Stimulated activated naive CD8-positive, alpha-beta T cell treated with anti-CD3 and anti-CD28 coated beads, Interleukin-15, Interleukin-2, amounts not matched to agents 100 U/mL and 50 U/mL, for 24 hours (primary cell): ENCODE data around the gene PHOX2B.

Experiments used
- ATAC-seq: fragments of 150-1000 bp; cut with Tn5 transposase; one replicate; pipeline ENCODE4 v1.10.0; 2021
- DNase-seq: peaks from one replicate; pipeline ENCODE4 v3.0.0; 2021

The PHOX2B gene

DNA sequence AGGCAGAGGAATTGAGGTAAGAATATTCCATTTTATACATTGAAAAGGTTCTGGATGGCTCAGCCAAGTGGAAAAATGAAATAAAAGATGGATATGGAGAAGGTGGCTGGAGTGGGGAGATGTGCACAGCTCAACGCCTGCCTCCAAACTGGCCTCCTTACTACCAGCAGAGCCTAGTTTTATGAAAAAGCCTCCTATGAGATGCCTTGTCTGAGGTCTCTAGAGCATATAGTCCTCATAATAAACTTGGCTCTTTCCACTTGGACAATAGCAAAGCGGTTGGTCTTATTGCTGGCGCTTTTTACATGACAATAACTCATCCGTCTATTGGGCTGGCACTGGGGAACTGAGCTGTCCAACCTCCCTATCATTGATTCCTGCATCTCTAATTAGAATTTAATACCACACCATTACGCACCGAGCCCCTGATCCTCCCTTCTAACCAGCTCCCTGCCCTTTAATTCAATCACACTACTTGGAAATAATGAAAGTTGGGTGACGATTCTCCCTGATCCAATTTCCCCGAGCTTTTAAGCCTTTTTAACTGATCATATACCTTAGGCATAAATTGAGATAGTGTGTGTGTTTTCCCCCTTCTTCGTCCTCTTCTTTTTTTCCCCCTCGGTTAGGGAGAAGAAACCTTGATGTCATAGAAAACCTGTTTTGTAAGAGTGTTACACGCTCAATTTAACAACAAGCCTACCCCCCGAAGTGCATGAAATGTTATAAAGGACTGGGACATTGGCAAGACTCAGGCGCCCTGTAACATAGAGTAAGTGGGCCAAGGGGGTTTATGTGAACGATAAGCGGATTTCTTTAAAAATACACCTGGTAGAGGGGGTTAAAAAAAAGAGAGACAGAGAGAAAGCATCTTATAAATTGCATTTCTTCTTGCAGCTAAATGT is at the start of gene PHOX2B:
Gene PHOX2B (minus strand): TSS at position 155 of the 905 bp plus-strand sequence. CDS start 115 bp downstream, at position 40.
- no peak for ATAC-seq
- DNase-seq, result no peak

DNA sequence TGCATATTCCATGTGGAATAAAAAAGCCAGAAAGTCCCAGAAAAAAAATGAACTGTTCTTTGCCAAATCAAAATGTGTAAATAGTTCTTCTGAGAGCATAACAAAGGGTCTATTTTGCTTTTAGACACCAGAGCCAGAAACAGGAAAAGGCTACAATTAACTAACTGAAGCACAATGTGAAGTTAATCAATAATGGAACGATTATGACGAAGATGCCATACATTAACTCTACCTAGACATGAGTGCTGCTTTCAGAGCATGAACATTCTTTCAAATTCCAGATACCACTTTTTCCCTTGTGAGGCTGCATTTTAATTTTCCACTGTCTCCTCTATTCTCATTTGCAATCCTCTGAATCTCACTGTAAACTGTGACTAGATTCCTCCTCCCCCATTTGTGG is 48.7 kb upstream of the PHOX2B start:
- no peak for ATAC-seq
- DNase-seq, result no peak

DNA sequence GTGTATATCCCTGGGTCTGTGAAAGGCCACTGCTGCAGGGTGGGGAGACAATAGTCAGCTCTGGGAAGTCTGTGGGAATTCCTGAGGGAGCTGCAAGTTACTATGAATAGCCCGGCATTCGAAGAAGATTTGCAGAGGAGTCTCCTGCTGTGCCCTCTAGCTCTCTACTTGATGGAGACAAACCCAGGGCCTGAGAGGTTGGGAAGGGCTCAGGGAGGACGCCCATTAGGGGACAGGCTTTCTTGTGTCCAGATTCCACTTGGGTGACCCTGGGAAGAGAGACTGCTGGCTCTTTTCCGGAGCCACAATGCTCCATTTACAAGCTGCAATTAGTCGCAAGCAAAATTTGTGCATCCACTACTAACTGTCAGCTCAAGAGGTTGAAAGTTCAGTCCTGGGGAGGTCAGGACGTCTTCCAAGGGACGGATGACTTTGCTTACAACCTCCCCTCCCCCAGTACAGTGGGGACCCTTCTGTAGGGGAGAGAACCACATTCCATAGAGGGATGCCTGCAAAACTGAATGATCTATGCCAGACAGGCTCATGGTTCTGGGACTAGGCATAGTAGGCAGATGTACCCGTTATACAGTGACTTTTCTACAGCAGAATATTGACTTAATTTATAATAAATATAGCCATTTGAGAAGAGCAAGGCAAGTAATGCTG is 48.2 kb upstream of the PHOX2B start:
- ATAC-seq (no peak), DNase-seq (no peak)

DNA sequence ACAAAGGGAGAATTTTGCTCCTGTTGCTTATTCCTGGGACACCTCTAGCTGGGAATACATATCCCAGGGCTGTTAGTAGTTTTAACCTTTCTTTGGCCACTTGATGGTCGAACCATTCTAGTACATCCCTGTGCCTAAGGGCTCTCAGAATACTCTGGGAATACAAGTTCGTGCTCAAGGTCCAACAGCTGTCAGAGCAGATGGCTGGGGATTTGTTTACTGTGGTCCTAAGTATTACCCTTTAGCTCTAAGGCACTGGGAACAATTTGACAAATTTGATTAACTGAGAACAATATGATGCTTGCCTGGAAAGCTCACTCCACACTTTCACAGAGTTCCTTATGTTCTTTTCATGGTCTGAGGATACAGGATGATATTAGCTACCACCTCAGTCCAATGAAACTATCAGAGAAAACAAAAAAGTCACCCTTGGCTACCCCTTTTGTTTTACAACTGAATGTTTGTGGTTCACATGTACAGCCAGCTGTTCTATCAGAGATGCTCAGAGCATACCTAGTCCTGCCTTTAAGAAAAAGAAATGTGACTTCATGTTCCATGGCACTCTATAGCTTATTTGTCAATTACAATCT is 47.4 kb upstream of the PHOX2B start:
- DNase-seq, result no peak
- no peak for ATAC-seq

DNA sequence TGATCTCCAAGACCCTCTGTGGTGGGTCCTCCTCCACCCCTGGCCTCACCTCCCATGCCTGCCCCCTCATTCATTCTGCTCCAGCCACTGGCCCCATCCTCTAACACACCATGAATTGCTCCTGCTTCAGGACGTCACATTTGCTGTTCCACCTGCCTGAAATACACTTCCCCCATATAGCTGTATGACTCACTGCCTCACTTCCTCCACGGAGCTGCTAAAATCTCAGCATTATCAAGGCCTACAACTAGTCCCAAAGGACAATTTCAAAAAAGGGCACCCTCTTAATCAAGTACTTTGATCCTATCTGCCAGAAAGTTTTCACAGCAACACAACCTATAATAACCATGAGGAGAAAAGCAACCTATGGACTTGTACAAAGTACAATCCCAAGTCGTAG is 43.6 kb upstream of the PHOX2B start:
- no peak for DNase-seq
- no peak for ATAC-seq

DNA sequence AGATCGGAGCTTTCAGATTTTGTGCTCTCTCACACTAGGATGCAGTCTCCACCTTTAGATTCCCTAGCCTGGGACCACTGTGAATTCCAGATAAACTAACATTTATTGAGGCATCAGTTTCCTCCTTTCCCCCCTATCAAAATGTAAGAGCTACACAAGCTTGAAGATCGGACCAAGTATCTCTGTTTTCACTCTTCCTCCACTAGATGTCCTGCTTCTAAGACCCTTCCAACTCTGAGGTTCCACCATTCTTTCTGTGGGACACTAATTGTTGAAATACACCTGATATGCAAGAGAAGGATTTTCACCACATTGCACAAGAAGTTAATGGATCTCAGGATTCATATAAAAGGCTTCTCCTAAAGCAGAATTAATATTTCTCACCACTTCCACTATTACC is 43.0 kb upstream of the PHOX2B start:
- ATAC-seq (no peak), DNase-seq (no peak)

DNA sequence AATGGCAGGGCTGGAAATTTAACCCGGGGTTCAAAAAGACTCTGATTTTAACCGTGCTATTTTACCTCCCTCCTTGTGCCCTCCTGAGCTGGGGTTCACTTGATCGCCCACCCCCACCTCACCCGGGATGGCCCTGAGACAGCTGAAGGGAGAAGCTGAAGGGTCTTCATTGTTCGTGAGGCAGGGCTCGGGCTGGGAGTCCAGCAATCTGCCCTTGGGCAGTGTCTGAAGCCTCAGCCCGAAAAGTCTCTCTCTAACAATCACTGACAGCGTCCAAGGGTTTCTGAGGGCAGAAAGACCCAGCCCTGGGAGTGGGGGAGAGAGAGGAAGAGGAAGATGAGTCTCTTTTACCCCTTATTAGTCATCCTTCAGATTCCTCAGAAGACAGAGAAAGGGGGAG is 39.4 kb upstream of the PHOX2B start:
- DNase-seq, result no peak
- ATAC-seq, result no peak

DNA sequence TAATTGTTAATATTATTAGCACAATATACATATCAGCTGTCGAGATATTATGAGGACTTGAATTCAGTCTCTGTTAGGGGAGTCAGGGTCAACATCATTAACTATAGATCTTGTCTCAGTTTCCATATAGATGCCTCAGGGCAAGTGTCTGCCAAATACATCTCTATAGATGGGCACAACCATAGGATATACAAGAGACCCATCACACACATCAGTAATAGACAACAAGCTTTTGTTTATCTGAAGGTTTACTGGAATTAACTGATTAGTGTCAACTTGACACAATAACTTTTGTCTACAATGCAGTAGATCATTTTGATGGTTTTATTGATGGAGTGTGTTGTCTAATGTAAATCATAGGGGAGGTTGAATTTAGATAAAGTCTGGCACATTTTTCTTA is 37.1 kb upstream of the PHOX2B start:
- no peak for DNase-seq
- ATAC-seq, result no peak

DNA sequence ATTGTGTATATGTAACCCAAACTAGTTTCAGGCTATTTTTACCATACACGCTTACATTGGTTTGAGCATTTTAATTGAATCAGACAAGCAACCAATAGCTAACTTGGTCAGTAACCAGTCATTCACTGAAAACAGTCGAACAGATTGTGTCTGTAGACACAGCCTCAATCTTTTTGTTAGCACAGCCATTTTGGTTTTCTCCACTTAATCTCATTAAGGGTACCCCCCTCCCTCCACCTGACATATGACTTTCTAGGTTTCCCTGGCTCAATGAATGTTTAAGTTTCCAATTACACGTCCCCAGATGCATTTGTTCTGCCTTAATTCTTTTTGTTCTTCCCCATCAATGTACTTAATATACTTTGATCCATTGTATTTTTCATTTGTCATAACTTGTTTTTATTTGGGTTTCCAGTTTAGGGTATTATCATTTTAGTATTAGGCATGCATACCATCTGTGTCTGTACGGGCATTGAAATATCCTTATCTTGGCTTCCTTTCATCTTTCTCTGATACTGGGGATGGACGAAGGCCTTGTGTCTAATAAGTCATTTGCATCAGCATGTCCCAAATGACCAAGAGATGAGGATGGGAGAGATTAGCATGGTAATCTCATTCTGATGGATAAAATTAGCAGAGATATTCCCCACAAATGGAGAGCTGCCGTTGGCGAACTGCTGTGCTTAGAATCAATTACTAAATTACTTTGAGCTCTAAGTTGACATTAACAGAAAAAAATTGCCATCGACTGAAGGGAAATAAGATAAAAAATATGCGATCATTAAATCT is 35.9 kb upstream of the PHOX2B start:
- ATAC-seq (no peak), DNase-seq (no peak)

DNA sequence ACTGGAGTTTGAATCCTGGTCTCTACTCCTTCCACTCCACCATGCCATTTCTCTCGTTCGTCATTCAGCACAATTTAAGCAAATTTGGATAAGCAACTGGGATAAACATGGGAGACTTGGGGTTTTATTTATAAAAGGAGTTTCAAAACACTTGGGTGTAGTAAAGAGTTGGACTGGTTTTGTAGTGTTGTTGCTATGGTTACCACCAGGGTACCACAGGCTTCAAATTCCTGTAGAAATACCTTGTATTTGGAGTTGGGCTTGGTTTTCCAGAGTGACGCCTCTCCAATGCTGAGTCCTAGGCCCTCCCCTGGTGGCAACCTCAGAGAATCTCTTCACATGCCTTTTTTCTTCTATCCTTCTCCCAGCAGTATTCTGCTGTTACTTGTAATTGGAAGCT is 27.9 kb upstream of the PHOX2B start:
- DNase-seq (no peak), ATAC-seq (no peak)

DNA sequence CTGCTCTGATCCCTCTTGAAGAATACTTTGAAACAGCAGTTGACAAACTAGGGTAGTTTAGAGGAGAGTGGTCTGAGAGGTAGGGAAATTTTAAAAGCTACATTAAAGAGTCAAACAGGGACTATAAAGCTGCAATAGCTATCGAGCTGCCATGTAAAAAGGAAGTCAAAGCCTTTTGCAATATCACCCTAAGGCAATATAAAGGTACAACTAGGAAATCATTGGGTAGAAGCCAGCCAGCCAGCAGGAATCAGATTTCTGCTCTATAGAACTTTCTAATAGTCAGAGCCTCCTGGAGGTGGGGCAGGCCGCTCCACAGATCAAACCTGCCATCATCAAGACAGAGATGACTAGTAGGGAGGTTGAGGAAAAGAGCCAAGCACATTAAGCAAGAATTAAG is 15.2 kb upstream of the PHOX2B start:
- no peak for ATAC-seq
- DNase-seq, result no peak

DNA sequence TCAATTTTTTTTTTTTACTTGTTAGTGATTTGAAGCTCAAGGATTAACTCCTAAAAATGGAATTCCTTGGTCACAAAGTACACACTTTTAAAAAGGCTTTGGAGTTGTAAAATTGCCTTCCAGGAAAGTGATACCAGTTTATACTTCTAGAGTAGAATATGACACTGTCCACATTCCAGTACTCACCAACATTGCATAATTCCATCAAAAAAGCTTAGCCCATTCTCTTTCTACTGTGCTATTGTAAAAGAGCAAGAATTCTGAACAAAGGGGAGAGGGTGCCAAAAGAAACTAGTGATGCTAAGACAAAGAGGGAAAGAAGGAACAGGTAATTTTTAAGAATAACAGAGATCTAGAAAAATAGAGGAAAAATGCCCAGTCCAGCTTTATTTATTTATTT is 10.4 kb upstream of the PHOX2B start:
- ATAC-seq, result no peak
- DNase-seq, result no peak

DNA sequence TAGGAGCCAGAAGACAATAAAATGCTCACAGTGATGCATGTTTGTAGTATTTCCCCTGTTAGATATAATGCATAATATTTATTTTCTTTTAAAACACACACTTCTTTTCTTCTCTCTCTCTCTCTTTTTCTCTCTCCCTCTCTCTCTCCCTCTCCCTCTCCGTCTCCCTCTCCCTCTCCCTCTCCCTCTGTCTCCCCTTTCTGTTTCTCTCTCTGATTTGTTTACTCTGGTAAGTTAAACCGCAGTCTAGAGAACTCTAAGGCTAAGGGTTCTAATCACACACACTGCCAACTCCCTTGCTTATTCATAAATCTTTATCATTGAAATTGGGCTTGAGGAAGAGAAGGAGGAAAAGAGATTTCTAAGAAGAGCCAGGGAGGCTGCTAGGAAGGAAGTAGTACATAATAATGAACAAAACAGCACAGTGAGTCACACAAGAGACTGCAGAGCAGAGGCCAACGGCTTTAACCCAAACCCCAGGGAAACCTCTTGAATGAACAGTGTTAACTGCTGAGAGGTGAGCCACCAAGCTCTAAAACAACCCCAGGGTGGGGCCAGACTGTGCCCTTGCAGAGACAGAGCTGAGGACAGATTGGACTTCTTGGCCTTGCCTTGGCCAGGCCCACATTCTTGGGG is 9.1 kb upstream of the PHOX2B start:
- ATAC-seq (no peak), DNase-seq (no peak)

DNA sequence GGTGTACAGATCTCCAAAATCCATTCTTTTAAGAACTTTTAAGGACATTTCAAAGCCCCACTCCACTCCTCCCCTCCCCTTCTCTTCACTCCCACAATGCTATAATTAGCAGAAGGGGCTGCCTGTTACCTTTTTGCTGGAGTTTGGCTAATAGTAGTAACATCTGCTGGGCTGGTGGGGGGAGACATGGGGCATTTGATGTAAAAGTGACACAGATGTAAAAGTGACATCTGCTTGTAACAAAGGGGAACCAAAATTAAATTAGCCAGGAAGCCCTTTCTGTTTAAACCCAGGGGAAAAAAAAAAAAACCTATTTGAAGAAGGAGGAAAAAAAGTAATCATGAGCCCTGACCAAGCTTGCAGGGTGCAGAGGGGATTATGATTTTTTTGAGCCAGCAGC is 5.4 kb upstream of the PHOX2B start:
- DNase-seq (no peak), ATAC-seq (no peak)

DNA sequence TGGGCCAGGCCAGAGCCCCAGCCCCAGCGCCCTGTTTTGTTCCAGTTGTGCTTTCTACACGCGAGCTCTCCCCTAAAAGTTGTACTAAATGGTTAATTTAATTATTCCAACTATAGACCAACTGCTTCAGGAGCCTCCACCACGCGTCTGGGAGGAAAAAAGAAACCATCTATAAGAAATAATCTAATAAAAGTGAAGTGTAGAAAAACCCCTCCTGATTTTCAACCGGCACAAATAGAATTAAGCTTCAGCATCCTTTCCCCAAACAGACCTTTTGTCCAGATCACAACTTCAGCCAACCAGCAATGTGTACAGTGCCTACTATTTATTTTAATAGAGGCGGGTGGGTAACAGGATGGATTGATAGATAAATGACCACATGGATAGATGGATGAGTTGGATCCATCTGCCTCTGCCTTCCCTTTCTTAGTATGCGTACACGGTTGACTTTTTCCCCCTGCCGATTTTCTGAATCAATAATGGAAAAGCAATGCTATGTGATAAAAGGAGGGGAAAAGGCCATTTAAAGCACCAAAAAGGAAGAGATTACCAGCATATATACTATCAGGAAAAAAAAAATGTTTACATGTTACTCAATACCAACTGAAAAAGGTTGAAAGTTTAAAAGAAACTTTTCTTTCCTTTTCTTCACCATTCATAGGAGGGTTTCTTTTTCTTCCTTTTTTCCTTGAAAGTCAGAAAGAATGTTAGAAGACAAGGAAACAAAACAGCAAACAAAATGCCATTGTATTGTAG is 3.7 kb upstream of the PHOX2B start:
- ATAC-seq (no peak), DNase-seq (no peak)

DNA sequence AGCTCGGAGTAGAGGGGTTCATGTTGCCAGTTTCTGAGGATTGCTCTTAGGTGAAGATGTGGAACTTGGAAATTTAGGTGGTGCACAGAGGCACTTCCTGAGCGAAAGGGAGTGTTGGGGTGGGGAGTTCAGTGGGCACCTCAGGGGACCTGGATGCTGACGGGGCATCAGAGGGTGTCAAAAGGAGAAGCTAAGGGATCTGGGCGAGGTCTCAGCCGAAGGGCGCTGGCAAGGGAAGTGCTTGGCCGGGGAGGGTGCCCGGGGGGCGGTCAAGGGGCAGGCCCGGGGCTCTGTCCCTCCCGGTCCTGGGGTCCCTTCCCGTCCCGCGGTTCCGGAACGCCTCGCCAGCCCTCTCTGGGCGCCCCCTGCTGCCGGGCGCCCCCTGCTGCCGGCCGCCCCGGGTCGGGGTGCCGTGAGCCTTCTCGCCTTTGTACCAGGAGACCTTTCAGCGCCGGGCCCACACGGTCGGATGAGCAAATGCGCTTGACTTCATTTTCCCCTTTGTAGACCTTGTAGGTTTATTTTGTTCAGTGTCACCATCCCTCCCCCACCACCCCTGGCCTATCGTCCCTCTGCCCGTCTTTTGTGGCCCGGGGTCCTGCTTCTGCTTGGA is 3.0 kb upstream of the PHOX2B start:
- ATAC-seq, result no peak

DNA sequence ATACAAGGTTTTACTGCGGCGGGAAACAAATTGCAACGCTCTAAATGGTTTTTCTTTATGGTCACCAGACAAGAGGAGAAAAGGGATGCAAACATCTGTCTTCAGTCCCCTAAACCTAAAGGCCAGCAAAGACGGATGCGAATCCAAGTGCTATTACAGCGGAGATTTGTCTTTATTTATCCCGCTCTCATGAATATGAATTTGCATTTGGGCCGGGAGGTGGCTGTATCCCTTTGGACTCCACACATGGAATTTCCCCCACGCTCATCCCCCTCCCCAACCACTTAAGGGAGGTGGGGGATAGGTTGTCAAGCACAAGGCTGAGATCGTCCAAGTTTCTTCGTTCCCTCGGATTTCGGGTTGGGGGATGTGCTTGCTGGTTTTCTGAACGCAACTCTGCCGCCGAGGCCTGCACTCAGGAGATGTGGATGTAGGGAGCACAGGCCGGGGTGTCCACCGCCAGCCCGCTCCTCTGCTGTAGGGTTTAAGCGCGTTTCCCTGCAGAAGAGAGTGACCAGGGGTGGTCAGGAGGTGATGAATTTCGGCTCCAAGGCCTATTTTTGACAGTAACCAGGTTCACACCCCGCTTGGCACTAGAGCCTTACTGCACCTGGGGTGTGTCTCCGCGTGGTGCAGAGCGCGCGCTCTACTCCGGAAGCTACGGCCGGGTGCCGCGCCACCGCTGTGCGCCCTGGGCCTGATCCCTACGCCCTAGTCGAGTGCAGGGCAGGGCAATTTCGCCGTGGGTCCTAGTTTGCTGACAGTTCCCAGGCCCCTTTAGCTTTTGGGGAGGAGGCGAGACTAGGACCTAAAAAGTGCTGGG is 2.3 kb upstream of the PHOX2B start:
- no peak for ATAC-seq
- DNase-seq, result no peak

More for the DNA sequence above, 3.0 kb upstream of the PHOX2B start:
- peak; percentile 25 for DNase-seq

DNA sequence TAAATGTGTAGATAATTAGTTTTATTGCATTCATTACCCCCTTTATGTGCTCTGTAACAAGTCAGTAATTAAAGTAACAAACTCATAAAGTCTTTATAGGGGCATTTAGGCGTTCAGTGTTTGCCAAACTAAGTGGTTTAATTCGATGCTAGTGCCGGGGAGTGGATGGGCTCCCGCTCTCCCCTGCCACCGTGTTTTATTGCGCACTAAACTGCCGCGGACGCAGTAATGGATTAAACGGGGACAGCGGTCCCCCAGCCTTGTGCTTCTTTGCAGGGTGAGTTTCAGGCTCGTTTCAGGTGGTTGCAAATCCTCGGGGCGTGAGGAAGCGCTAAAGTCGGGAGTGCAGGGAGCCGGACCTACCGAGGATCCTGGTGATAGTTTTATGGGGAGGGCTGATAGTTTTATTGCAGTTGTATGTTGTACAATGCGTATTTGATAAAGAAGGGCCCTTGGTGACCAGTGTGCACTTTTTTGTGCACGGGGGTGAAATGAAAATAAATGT is 1.6 kb upstream of the PHOX2B start:
- ATAC-seq, result no peak

DNA sequence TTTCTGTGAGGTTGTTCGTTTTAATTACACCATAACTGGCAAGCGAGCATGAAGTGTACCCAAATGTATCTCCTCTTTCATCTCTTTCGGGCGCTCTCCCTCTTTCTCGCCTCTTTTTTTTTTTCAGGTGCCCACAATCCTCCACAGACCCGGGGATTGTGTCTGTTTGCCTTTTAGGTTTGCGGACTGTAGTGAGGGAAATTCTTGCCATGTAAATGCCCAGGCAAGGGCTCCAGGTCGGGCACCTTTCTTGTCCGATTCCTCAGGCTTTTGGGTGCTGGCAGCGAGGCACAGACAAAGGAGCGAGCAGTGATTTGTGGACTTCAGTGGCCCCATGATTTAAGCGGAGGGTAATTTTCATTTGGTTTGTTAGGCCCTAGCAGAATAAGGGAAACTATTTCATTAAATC is 1.1 kb upstream of the PHOX2B start:
- DNase-seq, result no peak
- no peak for ATAC-seq

More for the DNA sequence above, 1.6 kb upstream of the PHOX2B start:
- DNase-seq, result no peak
